OCI-LY3 (cell line): ENCODE measurements around the gene KRTAP17-1.

ENCODE experiments used
- EZH2phosphoT487 ChIP-seq: fragments of 200-600 bp; shearing (Covaris generic); IDR thresholded peaks from 2 replicates; pipeline ENCODE4 v1.6.1; 2018; ENCODE audit warnings: antibody characterized with exemption, mixed run types, low read depth
- TF ChIP-seq, protein P1 (sequence below): fragments of 200-600, 300-600 bp; sonication (generic); IDR thresholded peaks from 2 replicates; pipeline ENCODE4 v1.5.1; 2014; ENCODE audit warnings: antibody characterized with exemption, low read length, low read depth

DNA sequence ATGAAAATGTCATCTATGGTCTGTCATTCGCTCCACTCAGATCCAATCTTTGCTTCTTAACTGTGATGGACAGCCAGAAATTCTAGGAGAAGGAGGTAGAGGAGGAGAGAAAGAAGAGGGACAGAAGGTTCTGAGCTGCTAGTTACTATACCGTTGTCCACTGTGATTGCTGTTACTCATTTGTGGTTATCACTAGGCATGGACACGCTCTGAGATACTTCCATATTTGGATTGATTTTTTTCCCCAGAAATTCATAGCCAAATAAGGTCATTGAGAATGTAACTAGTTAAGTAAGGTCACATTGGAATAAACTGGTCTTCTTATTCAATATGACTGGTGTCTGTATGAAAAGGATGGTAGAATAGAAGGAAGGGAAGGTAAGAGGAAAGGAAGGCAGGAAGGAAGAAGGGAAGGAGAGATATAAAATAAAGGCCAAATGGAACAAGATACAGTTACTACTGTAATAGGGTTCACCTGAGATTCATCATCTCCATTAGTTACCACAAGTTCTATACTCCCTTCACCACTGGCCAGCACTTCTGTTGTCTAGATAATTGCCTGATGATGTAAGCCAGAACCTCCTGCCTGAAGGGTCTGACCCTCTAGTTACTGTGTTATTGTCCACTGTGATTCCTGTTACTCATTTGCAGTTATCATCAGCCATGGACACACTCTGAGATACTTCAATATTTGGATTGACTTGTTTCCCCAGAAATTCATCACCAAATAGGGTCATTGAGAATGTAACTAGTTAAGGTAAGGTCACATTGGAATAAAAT is 37.1 kb downstream of the KRTAP17-1 start:
- TF ChIP-seq, protein P1, sequence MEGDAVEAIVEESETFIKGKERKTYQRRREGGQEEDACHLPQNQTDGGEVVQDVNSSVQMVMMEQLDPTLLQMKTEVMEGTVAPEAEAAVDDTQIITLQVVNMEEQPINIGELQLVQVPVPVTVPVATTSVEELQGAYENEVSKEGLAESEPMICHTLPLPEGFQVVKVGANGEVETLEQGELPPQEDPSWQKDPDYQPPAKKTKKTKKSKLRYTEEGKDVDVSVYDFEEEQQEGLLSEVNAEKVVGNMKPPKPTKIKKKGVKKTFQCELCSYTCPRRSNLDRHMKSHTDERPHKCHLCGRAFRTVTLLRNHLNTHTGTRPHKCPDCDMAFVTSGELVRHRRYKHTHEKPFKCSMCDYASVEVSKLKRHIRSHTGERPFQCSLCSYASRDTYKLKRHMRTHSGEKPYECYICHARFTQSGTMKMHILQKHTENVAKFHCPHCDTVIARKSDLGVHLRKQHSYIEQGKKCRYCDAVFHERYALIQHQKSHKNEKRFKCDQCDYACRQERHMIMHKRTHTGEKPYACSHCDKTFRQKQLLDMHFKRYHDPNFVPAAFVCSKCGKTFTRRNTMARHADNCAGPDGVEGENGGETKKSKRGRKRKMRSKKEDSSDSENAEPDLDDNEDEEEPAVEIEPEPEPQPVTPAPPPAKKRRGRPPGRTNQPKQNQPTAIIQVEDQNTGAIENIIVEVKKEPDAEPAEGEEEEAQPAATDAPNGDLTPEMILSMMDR: no peak
- TF ChIP-seq EZH2phosphoT487: no peak
